GM13976 (cell line): ENCODE data around the gene PRPF4.

Experiments used
- DNase-seq: peaks from one replicate; pipeline ENCODE4 v3.0.0; 2012; ENCODE audit warnings: low spot score
- in situ Hi-C: fragments of 300-500 bp; cut with MboI; formaldehyde crosslinking; loops from one replicate; pipeline ENCODE4 v1.12.0; 2022; ENCODE audit warnings: low sequenced_read_pairs, mixed read lengths, inconsistent platforms; ENCODE audit not compliant: unreplicated experiment
- TF ChIP-seq, protein P1 (sequence below): IDR thresholded peaks from 2 replicates; pipeline ENCODE4 v1.5.1; 2012; ENCODE audit warnings: borderline replicate concordance, mild to moderate bottlenecking; ENCODE audit not compliant: insufficient read depth; ENCODE audit errors: extremely low read depth, missing control alignments, control extremely low read depth

PRPF4 gene

DNA sequence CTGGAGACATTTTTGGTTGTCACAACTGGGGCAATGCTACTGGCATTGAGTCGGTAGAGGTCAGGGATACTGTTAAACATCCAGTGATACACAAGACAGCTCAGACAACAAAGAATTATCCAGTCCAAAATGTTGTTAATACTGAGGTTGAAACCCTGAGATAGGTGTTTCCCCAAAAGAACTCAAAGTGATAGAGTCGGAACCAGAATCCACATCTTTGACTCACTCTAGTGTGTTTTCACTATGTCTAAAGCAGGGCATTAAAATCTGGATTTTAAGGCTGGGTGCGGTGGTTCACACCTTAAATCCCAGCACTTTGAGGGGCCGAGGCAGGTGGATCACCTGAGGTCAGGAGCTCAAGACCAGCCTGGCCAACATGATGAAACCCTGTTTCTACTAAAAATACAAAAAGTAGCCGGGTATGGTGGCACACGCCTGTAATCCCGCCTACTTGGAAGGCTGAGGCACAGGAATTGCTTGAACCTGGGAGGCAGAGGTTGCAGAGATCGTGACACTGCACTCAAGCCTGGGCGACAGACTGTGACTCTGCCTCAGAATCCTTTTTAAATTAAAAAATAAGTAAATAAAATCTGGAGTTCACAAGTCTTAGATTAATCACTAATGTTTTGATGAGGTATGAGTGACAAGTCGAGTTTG is 37.1 kb upstream of the PRPF4 start:
- DNase-seq: no peak
- TF ChIP-seq, protein P1, sequence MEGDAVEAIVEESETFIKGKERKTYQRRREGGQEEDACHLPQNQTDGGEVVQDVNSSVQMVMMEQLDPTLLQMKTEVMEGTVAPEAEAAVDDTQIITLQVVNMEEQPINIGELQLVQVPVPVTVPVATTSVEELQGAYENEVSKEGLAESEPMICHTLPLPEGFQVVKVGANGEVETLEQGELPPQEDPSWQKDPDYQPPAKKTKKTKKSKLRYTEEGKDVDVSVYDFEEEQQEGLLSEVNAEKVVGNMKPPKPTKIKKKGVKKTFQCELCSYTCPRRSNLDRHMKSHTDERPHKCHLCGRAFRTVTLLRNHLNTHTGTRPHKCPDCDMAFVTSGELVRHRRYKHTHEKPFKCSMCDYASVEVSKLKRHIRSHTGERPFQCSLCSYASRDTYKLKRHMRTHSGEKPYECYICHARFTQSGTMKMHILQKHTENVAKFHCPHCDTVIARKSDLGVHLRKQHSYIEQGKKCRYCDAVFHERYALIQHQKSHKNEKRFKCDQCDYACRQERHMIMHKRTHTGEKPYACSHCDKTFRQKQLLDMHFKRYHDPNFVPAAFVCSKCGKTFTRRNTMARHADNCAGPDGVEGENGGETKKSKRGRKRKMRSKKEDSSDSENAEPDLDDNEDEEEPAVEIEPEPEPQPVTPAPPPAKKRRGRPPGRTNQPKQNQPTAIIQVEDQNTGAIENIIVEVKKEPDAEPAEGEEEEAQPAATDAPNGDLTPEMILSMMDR: no peak
- in situ Hi-C loops: no loop called here

DNA sequence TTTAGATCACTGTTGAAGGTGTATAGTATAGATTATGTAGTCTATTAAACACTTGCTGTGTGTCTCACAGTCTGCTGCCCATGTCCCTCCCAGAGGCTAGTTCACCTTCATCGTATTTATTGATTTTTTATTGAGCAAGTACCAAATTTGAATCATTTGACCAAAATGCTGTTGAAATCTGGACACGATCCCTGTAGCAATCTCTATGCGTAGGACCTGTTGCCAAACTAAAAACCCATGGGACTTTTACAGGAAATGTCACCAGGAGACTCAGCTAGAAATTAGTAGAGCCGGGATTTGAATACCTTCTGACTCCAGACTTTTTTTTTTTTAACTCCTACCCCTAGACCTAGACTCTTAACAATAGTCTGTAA is 36.6 kb upstream of the PRPF4 start:
- in situ Hi-C loops: no loop called here
- TF ChIP-seq, protein P1: no peak
- no peak for DNase-seq

GRCh38 chr9:113241161-113241560 is 34.3 kb upstream of the PRPF4 start:
- in situ Hi-C loops: no loop called here
- no peak for DNase-seq

DNA sequence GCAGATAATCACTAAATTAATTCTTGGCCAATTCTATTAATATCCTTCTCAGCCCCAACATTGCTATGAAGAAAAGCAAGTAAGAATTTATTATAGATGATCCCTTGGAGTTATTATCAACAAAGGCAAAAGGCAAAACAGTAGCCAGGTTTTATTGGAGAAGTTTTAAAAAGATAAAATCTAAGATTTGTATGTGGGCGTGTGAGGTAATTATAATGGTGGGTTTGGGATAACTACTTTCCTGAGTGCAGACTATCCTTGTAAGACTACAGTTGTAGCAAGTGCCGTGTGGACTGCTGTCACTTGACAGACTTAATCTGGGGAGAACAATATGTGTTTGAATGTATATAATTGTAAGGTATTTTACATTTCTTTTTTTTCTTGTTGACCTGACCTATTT is 30.9 kb upstream of the PRPF4 start:
- TF ChIP-seq, protein P1: no peak
- DNase-seq: no peak
- in situ Hi-C loops: no loop called here

More at GRCh38 chr9:113241161-113241560, 34.3 kb upstream of the PRPF4 start:
- TF ChIP-seq, protein P1: no peak

- no peak for DNase-seq
- TF ChIP-seq, protein P1: no peak
- in situ Hi-C loops: no loop called here
Observed at GRCh38 chr9:113245894-113246293, 29.6 kb upstream of the PRPF4 start.

- in situ Hi-C loops: no loop called here
- no peak for DNase-seq
- TF ChIP-seq, protein P1: no peak
Observed at GRCh38 chr9:113246928-113247327, 28.5 kb upstream of the PRPF4 start.
